ENCODE data around the gene GSG1L.

DNA sequence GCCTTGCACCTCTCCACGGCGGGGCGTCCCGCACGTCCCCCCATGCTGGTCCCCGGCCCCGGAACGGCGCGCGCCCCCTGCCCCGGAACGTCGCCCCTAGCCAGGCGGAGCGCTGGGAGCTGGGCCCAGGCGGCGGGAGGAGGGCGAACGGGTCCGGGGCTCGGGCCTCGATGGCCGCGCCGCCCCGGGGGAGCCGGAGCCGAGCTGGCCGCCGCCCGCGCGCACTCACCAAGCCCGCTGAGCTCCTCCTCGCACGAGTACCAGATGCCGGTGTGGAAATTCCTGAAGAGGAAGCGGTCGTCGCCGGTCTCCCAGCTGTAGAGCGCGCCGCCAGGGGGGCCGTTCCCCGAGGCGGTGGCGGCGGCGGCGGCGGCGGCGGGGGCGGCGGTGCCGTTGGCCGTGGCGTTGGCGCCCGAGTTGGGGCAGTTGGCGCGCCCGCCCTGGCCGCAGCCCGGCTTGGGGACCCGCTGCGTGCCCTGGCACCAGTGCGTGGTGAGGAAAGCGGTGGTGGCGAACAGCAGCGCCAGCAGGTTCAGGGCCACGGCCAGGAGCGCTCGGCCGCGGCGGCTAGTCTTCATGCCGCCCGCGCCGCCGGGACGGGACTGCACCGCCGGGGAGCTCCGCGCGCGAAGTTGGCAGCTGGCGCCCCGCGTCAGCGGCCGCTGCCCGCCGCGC is 530 bp downstream of the GSG1L start:
- TF ChIP-seq, protein P1, sequence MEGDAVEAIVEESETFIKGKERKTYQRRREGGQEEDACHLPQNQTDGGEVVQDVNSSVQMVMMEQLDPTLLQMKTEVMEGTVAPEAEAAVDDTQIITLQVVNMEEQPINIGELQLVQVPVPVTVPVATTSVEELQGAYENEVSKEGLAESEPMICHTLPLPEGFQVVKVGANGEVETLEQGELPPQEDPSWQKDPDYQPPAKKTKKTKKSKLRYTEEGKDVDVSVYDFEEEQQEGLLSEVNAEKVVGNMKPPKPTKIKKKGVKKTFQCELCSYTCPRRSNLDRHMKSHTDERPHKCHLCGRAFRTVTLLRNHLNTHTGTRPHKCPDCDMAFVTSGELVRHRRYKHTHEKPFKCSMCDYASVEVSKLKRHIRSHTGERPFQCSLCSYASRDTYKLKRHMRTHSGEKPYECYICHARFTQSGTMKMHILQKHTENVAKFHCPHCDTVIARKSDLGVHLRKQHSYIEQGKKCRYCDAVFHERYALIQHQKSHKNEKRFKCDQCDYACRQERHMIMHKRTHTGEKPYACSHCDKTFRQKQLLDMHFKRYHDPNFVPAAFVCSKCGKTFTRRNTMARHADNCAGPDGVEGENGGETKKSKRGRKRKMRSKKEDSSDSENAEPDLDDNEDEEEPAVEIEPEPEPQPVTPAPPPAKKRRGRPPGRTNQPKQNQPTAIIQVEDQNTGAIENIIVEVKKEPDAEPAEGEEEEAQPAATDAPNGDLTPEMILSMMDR (IDR thresholded peaks at IDR 0.05; ENCODE audit: low read depth, low read length, missing input control): no peak
- TF ChIP-seq, protein P2, sequence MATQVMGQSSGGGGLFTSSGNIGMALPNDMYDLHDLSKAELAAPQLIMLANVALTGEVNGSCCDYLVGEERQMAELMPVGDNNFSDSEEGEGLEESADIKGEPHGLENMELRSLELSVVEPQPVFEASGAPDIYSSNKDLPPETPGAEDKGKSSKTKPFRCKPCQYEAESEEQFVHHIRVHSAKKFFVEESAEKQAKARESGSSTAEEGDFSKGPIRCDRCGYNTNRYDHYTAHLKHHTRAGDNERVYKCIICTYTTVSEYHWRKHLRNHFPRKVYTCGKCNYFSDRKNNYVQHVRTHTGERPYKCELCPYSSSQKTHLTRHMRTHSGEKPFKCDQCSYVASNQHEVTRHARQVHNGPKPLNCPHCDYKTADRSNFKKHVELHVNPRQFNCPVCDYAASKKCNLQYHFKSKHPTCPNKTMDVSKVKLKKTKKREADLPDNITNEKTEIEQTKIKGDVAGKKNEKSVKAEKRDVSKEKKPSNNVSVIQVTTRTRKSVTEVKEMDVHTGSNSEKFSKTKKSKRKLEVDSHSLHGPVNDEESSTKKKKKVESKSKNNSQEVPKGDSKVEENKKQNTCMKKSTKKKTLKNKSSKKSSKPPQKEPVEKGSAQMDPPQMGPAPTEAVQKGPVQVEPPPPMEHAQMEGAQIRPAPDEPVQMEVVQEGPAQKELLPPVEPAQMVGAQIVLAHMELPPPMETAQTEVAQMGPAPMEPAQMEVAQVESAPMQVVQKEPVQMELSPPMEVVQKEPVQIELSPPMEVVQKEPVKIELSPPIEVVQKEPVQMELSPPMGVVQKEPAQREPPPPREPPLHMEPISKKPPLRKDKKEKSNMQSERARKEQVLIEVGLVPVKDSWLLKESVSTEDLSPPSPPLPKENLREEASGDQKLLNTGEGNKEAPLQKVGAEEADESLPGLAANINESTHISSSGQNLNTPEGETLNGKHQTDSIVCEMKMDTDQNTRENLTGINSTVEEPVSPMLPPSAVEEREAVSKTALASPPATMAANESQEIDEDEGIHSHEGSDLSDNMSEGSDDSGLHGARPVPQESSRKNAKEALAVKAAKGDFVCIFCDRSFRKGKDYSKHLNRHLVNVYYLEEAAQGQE (IDR thresholded peaks at IDR 0.05): no peak
- TF ChIP-seq, protein P3, sequence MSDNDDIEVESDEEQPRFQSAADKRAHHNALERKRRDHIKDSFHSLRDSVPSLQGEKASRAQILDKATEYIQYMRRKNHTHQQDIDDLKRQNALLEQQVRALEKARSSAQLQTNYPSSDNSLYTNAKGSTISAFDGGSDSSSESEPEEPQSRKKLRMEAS (IDR thresholded peaks at IDR 0.05): no peak
- TF ChIP-seq SP1 (IDR thresholded peaks at IDR 0.05) (no peak), GABPA (IDR thresholded peaks at IDR 0.05 in 1 of 2, conservative IDR thresholded peaks at IDR 0.05 in 1 of 2) (no peak)
- TF ChIP-seq, protein P4, sequence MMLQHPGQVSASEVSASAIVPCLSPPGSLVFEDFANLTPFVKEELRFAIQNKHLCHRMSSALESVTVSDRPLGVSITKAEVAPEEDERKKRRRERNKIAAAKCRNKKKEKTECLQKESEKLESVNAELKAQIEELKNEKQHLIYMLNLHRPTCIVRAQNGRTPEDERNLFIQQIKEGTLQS (IDR thresholded peaks at IDR 0.05): no peak
